ENCODE results near the gene CALY. TPM values are rescaled to one million over a fixed set of nuclear protein-coding genes. Genes with fewer than 3 reads are reported as not detected.

CALY gene
- total RNA-seq, 1 donor from 2014 or later: not detected

DNA sequence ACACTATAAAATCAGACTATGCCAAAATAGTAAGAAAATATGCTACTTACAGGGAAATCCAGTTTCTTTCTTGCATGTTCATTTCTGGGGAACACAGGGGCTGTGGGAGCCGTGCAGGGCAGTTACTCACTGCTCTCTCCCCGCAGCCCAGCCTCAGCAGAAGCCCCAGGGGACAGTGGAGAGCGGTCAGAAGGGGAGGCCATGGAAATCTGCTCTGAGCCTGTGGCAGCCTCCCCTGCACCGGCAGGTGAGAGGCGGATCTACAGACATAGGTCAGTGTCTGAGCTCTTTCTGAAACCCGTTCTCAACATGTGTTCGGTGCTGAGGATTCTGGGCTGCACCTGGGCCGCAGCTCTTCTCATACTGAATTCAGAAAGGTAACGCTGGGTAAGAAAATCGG is 25.1 kb downstream of the CALY start:
- no peak for DNase-seq (ENCODE audit: low spot score)

DNA sequence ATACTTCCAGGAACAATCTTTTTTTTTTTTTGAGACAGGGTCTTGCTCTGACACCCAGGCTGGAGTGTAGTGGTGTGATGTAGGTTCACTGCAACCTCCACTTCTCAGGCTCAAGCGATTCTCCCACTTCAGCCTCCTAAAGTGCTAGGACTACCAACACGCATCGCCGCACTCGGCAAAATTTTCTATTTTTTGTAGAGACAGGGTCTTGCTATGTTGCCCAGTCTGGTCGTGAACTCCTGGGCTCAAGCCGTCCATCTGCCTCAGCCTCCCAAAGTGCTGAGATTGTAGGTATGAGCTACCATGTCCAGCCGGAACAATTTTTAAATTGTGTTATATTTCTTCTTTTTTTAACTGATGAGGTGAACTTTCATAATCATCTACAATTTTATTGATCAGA is 25.9 kb downstream of the CALY start:
- DNase-seq (ENCODE audit: low spot score): no peak

DNA sequence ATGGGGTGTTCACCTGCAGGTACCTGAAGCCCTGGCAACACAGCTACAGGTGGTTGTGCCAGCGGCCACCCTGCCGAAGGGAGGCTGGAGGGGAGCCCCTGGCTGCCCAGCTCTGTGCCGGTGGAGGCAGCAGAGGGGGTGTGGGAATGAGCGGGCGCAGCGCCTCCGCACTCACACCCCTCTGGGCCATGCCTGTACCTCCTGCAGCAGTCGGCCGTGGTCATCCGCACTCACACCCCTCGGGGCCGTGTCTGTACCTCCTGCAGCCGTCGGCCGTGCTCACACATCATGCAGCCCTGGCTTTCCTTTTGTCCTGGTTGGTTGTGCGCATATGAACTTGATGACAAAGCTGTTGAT is 26.3 kb downstream of the CALY start:
- DNase-seq (ENCODE audit: low spot score): no peak

DNA sequence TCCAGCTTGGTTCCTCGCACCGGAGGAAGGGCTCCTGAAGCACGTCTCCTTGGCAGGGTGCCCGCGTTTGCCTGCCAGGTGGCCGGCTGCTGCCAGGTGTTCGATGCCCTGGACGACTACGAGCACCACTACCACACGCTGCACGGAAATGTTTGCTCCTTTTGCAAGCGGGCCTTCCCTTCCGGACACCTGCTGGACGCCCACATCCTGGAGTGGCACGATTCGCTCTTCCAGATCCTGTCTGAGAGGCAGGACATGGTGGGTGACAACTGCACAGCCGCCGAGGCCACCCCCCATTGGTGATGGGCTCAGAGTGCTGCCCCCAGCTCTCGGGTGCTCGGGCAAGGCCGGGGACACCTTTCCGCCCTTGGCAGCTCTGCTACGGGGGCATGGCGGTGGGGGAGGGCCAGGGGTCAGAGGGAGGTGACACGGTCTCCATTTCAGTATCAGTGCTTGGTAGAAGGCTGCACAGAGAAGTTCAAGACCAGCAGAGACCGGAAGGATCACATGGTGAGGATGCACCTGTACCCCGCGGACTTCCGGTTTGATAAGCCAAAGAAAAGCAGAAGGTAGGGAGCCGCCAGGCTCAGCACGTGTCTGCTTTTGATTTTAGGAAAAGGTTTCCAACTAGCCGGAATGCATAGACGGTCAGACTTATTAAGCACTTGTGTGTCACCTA is 26.8 kb downstream of the CALY start:
- no peak for DNase-seq (ENCODE audit: low spot score)

DNA sequence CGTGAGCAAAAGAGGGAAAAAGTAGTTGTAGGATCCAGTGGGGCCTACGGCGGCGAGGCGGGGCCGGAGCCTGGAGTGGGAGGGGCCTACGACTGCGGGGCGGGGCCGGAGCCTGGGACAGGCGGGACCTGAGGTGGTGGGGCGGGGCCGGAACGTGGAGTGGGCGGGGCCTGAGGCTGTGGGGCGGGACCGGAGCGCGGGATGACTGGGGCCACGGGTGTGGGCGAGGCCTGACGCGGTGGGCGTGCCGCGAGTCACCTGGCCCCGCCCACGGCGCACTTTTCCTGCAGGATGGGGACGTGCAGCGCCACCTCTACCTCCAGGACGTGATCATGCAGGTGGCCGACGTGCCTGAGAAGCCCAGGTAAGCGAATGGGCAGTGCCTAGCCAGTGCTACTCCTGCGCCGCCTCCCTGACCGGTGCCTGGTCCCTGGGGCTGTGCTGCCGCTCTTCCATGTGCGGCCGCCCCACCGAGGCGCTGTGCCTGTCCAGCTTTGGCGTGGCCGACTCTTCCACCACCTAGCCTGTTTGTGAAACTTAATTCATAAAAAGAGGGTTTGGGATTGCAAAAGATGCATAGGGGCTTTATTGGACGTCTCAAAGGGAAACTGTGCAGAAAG is 27.5 kb downstream of the CALY start:
- DNase-seq (ENCODE audit: low spot score): peak; percentile 88

DNA sequence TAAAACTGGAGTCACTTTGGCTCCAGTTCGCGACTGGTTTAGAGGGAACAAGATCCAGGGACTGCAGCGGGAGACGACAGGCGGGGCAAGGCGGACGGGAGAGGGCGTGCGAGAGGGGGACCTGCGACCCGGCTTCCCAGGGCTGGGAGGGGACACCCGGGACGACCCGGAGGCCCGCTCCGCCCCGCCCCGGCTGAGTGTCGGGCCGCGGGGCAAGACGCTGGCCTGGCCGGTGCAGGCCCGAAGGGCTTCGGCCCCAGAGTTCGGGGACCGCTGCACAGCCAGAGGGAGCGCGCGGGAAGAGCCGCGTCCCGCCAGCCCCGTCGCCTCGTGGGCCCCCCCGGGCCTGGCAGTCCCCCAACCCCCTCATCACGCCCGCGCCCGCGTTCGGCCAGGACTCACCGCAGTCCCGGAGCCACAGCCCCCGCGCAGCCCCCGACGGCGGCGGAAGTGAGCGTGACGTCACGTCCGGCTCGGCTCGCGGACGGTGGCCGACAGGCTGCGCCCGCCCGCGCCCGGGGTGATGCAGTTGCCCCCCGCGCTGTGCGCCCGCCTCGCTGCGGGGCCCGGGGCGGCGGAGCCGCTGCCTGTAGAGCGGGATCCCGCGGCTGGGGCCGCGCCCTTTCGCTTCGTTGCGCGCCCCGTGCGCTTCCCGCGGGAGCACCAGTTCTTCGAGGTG is 28.1 kb downstream of the CALY start, which contains the start of the genes TUBGCP2 and ZNF511:
TUBGCP2 (minus strand) TSS at position 452 of the 679 bp plus-strand sequence. CDS start 5,931 bp downstream, outside the sequence.
ZNF511 (plus strand) TSS at position 494 of the 679 bp plus-strand sequence; CDS start at position 524, 30 bp downstream.
- peak; percentile 85 for DNase-seq (ENCODE audit: low spot score)

DNA sequence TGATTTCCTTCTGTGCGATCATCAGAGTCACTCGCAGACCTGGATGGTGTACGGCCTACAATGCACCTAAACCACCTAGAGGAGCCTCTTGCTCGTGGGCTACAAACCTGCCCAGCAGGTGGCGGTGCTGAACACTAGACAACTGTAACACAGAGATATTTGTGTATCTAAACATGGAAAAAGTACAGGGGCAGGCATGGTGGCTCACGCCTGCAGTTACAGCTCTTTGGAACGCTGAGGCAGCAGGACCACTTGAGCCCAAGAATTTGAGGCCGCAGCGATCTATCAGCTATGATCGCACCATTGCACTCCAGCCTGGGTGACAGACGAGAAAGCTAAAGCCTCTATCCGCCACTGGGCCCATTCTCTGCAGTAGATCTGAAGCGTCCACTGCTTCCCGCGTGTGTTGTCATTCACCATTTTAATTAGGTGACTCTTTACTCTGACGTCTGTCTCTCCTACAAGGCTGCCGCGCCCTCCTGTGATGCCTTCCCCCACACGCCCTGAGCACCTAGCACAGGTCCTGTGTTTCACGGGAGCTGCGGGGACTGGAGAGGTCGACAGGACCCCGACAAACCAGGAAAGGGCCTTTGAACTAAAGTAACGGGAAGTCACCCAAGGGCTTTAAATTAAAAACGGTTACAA is 28.8 kb downstream of the CALY start:
- DNase-seq (ENCODE audit: low spot score): peak; percentile 76

DNA sequence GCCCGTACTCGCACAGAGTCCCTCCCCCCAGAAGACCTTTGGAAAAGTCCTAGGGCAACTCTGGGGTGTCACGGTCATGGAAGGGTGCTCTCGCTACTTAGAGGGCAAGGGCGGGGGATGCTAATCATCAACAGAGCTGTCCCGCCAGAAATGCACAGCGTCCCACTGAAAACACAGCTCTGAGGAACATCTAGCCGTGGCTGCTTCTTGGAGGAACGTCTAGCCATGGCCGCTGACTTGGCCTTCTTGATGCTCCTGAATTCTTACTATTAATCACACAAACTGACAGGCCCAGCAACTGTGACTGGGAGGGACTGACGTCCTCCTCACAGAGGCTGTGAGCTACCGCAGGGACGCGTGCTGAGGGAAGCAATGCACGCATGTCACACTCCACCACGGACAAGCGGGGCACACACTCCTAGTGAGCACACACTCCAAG is 29.7 kb downstream of the CALY start:
- DNase-seq (ENCODE audit: low spot score): no peak

DNA sequence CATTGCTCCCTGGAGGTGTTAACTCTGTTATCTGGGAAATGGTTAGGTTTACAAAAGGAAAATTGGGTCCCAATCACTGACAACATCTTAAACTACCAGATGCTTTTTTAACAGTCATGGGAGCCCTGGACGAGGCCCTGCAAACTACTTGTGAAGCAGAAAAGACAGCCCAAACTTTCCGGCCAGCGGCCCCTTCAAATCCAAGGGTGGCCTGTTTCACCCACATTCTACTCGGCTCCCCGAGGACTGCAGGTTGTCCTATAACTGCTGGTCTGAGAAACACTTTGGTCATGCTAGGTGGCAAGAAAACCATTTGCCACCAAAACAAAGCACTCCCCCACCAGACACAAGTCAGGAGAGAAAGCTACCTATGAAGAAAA is 30.6 kb downstream of the CALY start:
- DNase-seq (ENCODE audit: low spot score): no peak

DNA sequence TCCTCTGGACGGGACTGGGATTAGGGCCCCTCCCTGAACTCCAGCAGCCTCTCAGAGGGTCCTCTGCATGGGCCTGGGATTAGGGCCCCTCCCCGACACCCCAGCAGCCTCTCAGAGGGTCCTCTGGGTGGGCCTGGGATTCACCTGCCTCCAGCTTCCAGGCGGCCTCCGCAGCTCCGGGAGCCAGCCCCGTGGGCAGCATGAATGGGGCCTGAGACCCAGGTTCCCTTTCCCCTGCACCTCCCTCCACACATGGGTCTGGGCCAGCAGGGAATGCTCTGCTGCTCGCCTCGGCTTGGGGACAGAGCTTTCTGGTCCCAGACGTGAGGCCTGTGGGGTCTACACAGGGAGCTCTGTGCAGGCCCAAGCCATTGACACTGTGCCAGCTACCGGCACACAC is 33.5 kb downstream of the CALY start:
- DNase-seq (ENCODE audit: low spot score): no peak

DNA sequence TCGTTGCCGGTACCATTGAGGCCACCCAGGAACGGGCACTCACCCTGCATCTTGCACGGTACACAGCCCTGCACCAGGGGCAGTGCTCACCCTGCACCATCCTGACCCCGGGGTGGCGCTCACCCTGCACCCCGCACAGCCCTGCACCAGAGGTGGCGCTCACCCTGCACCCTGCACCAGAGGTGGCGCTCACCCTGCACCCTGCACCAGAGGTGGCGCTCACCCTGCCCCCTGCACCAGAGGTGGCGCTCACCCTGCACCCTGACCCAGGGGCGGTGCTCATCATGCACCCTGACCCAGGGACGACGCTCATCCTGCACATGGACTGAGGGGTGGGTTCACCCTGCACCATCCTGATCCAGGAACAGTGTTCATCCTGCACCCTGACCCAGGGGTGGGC is 34.5 kb downstream of the CALY start:
- DNase-seq (ENCODE audit: low spot score): no peak

DNA sequence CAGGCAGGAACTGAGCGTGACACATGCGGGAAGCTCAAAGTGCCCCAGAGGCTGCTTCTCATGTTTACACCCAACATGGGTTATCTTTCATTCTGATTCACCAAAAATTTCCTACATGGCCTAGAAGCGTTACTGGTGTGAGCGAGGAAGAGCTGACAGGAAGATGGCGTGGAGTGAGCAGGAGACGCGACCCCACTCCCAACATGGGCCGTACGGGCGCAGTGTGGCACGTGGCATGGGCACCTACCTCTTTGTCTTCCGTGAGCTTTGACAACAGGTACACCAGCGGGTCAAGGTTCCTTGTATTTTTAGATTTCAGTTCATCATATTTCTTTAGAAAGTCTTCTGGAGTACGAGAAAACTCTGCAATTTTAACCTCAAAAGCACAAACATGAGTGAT is 37.0 kb downstream of the CALY start:
- DNase-seq (ENCODE audit: low spot score): no peak

DNA sequence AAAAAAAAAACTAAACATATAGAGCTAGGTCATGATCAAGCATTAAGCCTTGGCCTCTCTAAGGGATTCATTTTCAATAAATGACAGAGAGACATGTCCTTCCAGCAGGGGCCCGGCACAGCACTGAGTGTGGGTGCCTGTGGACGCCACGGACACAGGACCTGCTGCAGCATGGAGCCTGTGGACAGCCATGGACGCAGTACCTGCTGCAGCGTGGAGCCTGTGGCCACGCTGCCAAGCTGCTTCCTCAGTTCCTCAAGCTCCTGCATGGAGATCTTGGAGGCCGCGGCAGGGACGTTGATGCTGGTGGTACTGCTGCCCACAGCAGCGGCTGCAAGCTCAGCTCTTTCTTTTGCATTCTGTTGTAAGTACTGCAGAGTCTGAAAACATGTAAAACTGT is 37.5 kb downstream of the CALY start:
- DNase-seq (ENCODE audit: low spot score): no peak

DNA sequence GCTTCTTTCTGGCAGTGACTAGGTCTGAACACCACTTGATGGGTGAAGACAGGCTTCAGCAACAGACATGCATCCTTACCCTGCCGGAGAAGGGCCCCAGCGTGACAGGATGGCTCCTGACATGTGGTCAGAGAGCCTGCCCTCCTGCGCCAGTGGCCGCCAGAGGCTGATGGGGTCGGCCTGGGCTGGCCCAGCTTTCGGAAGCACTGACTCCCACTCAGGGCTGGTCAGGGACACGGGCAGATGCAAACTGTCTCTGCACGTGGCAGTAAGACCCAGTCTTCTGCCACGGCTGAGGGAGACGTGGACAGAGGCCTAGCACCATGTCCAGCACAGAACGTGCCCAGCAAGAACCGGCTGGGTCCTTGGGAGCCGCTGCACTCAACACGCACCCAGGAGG is 38.2 kb downstream of the CALY start:
- no peak for DNase-seq (ENCODE audit: low spot score)

DNA sequence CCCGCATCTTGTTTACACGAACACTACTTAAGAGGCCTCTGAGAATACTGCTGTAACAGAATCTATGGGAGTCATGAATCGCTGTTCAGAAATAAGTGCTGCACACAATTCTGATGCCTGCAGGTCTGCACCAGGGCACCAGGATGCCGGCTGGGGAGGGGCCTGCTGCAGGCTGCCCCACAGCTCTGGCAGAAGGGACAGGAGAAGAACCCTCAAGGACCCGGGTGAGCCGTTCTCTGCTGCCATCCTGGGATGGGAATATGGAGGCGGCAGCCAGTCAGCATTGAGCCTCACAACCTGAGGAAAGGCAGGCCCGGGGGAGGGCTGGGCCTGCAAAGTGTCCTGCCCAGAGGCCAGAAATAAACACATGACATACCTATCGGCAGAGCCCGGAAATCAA is 39.2 kb downstream of the CALY start:
- DNase-seq (ENCODE audit: low spot score): no peak

DNA sequence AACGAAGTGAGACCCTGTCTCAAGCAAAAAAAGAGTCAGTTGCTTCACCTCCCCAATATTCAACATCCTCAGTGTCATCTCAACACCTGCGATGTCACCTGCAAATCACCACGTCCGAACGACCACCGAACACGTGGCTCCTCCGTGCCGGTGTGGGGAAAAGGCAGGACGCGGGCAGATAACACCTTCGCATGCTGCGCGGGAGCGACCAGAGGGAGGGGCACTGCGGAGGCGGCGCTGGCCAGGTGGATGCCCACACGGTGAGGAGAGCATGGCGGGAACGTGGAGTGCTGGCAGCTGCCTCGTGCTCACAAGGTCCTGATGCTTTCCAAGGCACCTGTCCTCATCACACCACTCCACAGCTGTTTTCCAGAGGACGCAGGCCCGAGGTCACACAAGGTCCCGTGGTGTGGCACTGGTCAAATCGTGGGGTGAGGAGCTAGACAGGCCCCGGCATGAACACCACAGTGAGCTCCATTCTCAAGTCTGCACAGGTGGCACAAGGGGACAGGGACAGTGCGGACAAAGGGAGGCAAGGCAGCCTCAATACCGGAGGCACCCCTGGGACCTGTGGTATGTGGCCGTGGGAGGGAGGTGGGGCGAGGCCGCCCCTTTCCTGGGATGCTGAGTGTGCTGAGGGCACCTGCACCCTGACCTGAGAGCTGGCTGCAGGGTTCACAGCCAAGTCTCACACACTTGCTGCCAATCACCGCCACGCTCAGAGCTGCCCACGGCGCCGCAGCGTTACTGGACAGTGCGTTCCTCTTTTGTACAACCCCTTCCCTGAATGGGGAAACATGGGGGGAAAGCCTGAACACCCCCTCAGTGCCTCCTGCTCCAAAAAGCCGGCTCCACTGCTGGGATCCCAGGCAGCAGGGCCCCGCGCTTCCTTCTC is 41.0 kb downstream of the CALY start:
- no peak for DNase-seq (ENCODE audit: low spot score)

DNA sequence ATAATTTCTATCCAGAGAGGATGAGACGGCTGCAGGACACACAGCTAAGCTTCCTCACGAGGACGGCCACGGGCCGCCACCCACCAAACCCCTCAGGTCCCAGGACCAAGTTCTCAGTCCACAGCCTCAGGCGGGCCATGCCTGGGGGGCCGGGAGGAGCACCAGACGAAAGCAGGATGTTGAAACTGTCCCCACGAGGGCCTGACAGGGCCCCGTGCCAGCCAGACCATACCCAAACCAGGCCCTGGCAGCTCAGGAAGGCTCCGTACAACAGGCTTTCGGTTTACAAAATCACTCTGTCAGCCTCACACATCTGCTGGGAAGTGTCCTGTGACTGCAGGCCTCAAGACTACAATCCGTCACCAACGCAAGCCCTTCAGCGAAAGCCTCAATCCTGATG is 42.5 kb downstream of the CALY start:
- DNase-seq (ENCODE audit: low spot score): no peak

DNA sequence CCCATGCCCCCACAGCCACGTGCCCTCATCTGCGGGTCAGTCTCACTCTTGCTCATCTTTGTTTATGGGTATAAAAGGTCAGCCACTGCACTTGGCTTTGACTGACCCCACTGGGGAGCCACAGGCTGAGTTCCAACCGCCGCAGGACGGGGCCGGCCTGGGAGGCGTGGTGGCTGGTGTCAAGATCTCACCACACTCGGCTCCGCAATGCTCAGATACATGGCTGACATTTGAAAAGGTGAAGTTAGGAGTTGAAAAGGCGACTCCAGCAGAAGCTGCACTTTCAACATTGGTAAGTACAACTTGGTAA is 42.9 kb downstream of the CALY start:
- DNase-seq (ENCODE audit: low spot score): no peak

DNA sequence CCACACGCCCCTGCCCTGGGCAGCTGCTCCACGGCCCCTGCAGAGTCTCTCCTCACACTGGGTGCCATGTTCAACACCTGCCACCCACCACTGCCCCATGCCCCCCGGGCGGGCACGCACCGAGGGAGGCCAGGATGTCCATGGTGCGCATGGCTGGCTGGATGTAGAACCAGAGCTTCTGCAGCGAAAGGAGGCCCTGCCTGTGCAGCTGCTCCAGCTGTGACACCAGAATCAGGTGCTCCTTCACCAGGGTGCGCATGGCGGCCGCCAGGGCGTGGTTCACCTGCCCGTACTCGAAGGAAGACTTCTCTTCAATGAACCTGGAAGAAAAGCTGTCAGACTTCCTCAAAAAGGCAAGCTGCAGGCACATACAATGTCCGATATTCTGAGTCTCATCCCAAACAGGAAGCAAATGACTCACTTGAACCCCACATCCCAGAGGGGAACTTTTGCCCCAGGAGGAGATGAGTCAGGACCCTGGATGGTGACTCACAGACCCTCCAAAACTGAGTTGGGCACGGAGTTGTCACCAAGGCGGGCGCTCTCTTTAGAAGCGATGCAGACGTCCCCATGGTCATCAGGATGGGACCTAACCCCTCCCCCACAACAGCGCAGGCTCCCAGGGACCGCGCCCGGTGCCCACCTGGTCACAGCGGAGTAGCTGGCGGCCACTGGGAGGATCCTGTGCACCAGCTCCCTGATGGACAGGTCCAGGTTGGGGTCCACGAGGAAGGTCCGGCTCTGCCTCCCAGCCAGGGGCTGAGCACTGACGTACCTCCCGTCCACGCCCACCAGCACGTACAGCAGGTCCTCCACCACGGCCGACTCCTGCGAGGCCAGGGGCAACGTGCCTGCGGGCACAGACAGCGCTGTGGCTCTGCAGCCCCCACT is 43.5 kb downstream of the CALY start:
- no peak for DNase-seq (ENCODE audit: low spot score)

DNA sequence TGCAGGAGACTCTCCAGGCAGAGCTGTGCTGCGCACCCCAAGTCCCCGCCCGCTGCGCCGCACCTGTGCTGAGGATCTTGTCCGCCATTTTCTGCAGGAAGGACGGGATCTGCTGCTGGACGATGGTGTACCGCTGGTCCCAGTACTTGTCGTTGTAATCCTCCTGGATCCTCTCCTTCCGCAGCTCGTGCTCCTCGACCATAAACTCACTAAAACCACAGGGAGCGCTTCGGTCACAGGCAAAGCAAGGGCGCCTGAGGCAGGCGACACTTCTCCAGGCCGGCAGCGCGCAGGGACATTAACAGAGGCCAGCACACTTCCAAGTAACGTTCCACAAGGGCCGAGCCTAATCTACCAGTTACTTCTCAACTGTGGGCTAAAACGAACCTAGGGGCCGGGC is 46.9 kb downstream of the CALY start:
- DNase-seq (ENCODE audit: low spot score): no peak

All from umbilical cord (tissue), 2 donors.